SK-N-MC (cell line): ENCODE data around the gene CNTN2.

Experiments used
- EZH2 ChIP-seq: fragments of 200-600 bp; sonication (generic); IDR thresholded peaks from one replicate; pipeline ENCODE4 v1.6.1; 2017; ENCODE audit warnings: antibody characterized with exemption
- POLR2AphosphoS5 ChIP-seq: IDR thresholded peaks from 2 replicates; pipeline ENCODE4 v1.6.1; 2012; ENCODE audit warnings: mild to moderate bottlenecking, low read depth, low read length, borderline replicate concordance

- TF ChIP-seq EZH2 (no peak), POLR2AphosphoS5 (no peak)
Observed at GRCh38 chr1:205062895-205063294, 19.9 kb downstream of the CNTN2 start.
